HG02973 (cell line): ENCODE results near the gene MYPN.
"Not testable (repeated sequence)": the region's sequence is repeated elsewhere in the genome, so short reads cannot be mapped to it uniquely, and the experiment has no call there.

Source experiments
- ATAC-seq: cut with Tn5 transposase; IDR thresholded peaks from one replicate; pipeline ENCODE4 v1.9.1; 2021; ENCODE audit warnings: moderate library complexity; ENCODE audit not compliant: unreplicated experiment

Gene MYPN

GRCh38 chr10:68135362-68135761 lies 26.1 kb downstream of the MYPN start:
- no peak for ATAC-seq

- no peak for ATAC-seq
Observed at GRCh38 chr10:68135922-68136792, 26.9 kb downstream of the MYPN start.

- ATAC-seq = no peak
Observed at GRCh38 chr10:68137171-68137570, 27.9 kb downstream of the MYPN start.

GRCh38 chr10:68138526-68138925 lies 29.2 kb downstream of the MYPN start:
- no peak for ATAC-seq

DNA sequence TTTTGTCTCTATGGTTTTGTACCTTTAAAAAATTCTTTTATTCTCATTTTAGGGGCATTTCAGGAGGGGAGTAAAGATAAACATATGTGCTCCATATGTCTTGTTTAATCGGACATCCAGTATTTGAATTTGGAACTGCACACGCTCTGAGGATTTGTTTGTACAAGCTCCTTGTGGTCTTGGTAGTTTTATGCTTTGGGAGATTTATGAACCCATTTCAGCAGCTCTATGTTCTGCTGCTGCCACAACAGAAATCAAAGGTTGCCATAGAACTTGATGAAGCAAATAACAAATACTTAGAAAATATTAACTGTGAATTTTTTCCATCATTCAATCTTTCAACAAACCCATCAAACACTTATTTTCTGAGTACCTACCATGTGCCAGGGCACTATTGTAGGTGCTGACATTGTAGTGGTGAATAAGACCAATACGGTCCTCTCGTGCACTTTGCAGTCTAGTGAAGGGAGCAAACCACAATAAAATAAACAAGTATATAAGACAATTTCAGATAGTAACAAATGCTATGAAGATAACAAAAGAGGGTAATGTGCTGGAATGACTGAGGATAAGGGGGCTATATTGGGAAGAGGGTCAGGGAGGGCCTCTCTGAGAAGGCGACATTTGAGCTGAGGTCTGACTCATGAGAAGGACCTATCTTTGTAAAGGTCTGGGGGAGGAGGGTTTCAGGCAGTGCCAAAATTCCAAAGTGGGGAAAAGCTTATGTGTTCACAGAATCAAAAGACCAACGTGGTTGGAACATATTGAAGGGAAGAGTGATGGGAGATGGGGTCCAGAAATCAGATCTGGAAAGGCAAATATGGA lies 30.4 kb downstream of the MYPN start:
- no peak for ATAC-seq

GRCh38 chr10:68142761-68143160 lies 33.5 kb downstream of the MYPN start:
- ATAC-seq = no peak

DNA sequence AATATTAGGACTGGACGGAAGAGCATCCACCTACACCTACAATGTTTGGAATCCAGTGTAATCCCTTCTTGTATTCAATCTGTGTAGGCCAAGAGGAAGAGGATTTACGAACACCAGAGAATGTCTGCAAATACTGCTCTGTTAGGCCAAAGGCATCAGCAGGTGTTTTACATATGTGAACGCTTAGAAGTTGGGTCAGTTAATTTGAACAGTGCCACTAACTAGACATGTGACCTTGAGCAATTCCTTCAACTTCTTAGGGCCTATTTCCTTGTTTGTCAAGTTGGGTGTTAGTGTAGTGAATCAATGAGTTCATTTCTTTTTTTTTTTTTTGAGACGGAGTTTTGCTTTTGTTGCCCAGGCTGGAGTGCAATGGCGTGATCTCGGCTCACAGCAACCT lies 35.4 kb downstream of the MYPN start:
- no peak for ATAC-seq

- ATAC-seq = no peak
Observed at GRCh38 chr10:68145705-68146104, 36.4 kb downstream of the MYPN start.

- no peak for ATAC-seq
Observed at GRCh38 chr10:68146133-68146532, 36.8 kb downstream of the MYPN start.

- no peak for ATAC-seq
Observed at GRCh38 chr10:68151453-68151852, 42.2 kb downstream of the MYPN start.

DNA sequence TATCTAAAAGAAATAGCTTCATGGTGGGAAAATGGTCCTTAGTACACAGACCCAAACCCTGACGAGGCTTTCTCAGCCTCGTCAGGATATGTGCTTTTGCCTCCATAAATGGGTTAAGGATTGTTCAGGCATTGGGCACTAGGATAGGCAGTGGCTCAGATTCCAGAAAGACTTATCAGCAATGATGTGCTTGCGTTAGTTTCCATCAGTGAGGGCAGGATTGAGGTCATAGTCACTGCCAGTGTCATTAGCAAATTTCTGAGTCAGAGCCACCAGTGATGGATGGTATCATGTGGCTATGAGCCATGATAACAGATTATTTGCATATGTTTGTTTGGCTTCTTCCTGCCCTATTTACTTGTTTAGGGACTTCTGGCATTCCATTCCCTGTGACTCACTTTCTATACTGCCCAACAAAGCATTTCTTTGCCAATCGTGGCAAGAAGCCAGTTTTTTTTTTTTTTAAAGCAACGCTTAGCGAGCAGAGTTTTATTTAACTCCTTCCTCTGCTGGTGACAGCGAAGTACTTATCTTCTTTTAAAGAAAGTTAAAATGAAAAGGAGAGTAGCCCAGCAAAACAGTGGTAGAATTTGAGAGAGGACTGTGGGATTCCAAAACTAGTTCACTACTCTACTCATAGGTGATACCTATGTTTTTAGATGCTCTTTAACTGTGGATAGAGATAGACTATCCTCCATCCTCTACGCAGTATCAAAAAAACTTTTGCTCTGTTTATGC lies 44.4 kb downstream of the MYPN start:
- no peak for ATAC-seq

GRCh38 chr10:68154211-68154497 lies 44.9 kb downstream of the MYPN start:
- no peak for ATAC-seq

DNA sequence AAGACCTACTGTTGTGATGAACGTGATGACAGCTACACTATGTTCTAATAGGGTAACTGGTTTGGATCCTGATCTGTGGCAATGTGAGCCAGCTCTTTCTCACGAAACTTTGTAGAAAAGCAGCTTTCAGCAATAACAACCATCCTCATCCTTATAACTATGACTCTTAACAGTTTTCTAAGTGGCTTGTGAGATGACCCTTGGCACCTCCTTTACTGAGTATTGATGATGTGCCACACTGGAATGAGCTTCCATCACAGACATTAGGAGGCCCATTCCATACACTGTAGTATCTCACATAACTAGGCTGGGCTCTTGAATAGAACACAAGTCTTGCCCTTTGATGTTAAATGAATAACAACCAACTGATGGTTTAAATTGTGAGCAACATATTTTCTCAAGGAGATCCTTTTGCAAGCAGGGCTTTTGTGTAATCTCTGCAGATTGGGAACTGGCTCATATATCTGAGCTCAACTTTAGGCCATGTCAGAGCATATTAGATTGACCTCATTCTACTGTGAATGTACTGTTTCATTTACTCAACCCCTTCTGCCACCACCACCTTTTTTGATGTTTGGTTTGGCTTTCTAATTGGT lies 46.4 kb downstream of the MYPN start:
- no peak for ATAC-seq

DNA sequence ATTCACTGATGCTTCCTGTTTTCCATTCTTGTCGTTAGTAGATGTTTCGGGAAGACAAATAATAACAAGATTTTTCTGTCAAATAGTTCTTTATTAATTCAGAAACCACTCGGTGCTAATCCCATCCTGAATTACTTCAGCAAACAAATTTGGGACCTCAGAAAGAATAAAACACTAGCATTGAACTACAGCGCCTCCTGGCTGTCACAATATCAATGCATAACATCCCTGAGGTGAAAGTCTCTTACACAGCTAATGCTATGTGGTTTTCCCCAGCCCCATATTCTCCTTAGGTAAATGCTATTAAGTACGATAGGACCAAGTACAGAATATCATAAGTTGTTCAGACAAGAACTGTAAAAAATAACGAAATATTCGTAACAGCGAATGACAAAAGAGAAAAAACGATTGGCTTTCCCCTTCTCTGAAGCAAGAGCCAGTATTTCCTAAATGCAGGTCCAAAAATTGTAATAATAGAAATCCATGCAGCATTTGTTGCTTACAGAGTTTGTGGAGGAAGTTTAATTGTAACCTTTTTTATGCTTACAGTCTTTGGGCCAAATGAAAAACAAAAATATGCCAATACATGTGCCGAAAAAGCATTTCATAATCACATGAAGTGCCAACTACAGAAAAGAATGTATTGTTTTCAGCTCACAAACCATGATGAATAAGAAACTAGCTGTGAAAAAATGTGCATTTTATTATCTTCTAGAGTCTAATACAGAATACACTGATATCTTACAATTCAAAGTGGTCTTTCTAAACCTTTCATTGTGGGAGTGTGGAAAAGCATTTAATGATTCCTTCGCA lies 47.3 kb downstream of the MYPN start:
- no peak for ATAC-seq

- not testable (repeated sequence) for ATAC-seq
Observed at GRCh38 chr10:68157522-68157921, 48.2 kb downstream of the MYPN start.

- no peak for ATAC-seq
Observed at GRCh38 chr10:68158031-68158430, 48.7 kb downstream of the MYPN start.

- ATAC-seq = peak; percentile 98
Observed at GRCh38 chr10:68163735-68164134, 54.4 kb downstream of the MYPN start.

GRCh38 chr10:68165643-68166042 lies 56.4 kb downstream of the MYPN start:
- no peak for ATAC-seq

- no peak for ATAC-seq
Observed at GRCh38 chr10:68166871-68167585, 57.7 kb downstream of the MYPN start.
